ENCODE measurements around the gene LEP. TPM values are rescaled to one million over a fixed set of nuclear protein-coding genes. Genes with fewer than 3 reads are reported as not detected.

The LEP gene
- total RNA-seq, 1 donor from 2014 or later, result not detected

DNA sequence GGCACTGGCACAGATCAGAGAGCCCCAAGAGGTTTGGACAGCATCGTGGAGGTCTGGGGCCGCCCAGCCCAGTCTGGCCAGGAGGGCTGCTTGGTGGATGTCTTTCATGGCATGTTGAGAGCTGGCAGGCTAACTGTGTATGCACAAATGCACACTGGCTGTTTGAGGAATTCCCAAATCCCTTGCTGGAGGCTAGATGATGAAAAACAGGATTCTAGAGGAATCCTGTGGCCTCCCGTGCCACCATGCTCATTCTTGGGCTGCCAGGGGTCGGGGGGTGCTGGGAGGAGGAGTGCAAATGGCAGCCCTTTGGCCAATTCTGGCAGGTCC, 26.5 kb downstream of the LEP start:
- Mint-ChIP-seq H3K36me3 (ENCODE audit: insufficient read depth) (no peaks in the 10 kb centered on the region), H3K4me3 (ENCODE audit: low read depth) (no peak overlapping the region), H3K9me3 (ENCODE audit: low read depth) (no peaks in the 10 kb centered on the region), H3K27me3 (peaks cover 22% of the 10 kb centered on the region), H3K4me1 (ENCODE audit: low read depth) (peaks cover 7% of the 10 kb centered on the region), H3K27ac (no peak overlapping the region)
- DNase-seq (ENCODE audit: low spot score, unreplicated experiment), result no peak
- peak; percentile 14 for TF ChIP-seq CTCF (IDR thresholded peaks at IDR 0.05; ENCODE audit: unreplicated experiment)

GRCh38 chr7:128268233-128268632, 27.2 kb downstream of the LEP start:
- peaks cover 7% of the 10 kb centered on the region for H3K4me1 Mint-ChIP-seq (ENCODE audit: low read depth)

GRCh38 chr7:128270826-128271272, 29.8 kb downstream of the LEP start:
- peaks cover 29% of the 10 kb centered on the region for H3K27me3 Mint-ChIP-seq

More at GRCh38 chr7:128268233-128268632, 27.2 kb downstream of the LEP start:
- Mint-ChIP-seq H3K27ac (no peak overlapping the region), H3K36me3 (ENCODE audit: insufficient read depth) (no peaks in the 10 kb centered on the region), H3K27me3 (peaks cover 23% of the 10 kb centered on the region), H3K9me3 (ENCODE audit: low read depth) (no peaks in the 10 kb centered on the region), H3K4me3 (ENCODE audit: low read depth) (no peak overlapping the region)
- no peak for TF ChIP-seq CTCF (IDR thresholded peaks at IDR 0.05; ENCODE audit: unreplicated experiment)
- no peak for DNase-seq (ENCODE audit: low spot score, unreplicated experiment)

GRCh38 chr7:128271471-128271941, 30.4 kb downstream of the LEP start:
- Mint-ChIP-seq H3K27me3 (peaks cover 26% of the 10 kb centered on the region), H3K27ac (no peak overlapping the region), H3K9me3 (ENCODE audit: low read depth) (no peaks in the 10 kb centered on the region), H3K4me3 (ENCODE audit: low read depth) (no peak overlapping the region), H3K4me1 (ENCODE audit: low read depth) (peaks cover 13% of the 10 kb centered on the region), H3K36me3 (ENCODE audit: insufficient read depth) (no peaks in the 10 kb centered on the region)
- no peak for DNase-seq (ENCODE audit: low spot score, unreplicated experiment)
- TF ChIP-seq CTCF (IDR thresholded peaks at IDR 0.05; ENCODE audit: unreplicated experiment), result no peak

More at GRCh38 chr7:128270826-128271272, 29.8 kb downstream of the LEP start:
- no peak for DNase-seq (ENCODE audit: low spot score, unreplicated experiment)
- TF ChIP-seq CTCF (IDR thresholded peaks at IDR 0.05; ENCODE audit: unreplicated experiment), result no peak
- Mint-ChIP-seq H3K4me1 (ENCODE audit: low read depth) (peaks cover 13% of the 10 kb centered on the region), H3K9me3 (ENCODE audit: low read depth) (no peaks in the 10 kb centered on the region), H3K36me3 (ENCODE audit: insufficient read depth) (no peaks in the 10 kb centered on the region), H3K4me3 (ENCODE audit: low read depth) (no peak overlapping the region), H3K27ac (no peak overlapping the region)

DNA sequence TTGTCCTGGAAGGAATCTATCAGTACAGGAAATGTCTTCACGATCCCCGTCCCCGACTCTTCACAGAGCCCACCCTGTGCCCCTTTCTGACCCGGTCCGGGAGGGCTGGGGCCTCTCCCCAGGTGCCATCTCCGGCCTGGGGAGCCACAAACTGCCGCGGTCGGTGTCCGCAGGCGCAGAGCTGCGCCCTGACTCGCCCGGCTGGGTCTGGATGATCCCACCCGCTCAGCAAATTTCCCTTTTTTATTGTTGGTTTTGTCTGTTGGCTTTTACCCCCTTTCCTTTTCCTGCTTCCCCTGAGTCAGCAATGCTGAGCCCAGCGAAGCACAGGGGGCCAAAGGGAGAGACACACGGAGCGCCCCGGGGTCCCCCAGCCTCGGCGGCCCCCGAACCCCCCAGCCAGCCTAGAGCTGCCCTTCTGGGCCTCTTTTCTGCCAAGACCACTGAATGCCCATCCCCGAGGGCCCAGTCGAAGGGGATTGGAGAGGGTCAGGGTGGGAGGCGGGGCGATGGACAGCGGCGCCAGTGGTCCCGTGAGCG, 30.9 kb downstream of the LEP start:
- H3K27ac Mint-ChIP-seq, result no peak overlapping the region
- H3K4me3 Mint-ChIP-seq (ENCODE audit: low read depth), result no peak overlapping the region
- H3K36me3 Mint-ChIP-seq (ENCODE audit: insufficient read depth), result no peaks in the 10 kb centered on the region
- H3K27me3 Mint-ChIP-seq, result peaks cover 21% of the 10 kb centered on the region
- no peak for DNase-seq (ENCODE audit: low spot score, unreplicated experiment)
- H3K9me3 Mint-ChIP-seq (ENCODE audit: low read depth), result no peaks in the 10 kb centered on the region
- no peak for TF ChIP-seq CTCF (IDR thresholded peaks at IDR 0.05; ENCODE audit: unreplicated experiment)
- peaks cover 10% of the 10 kb centered on the region for H3K4me1 Mint-ChIP-seq (ENCODE audit: low read depth)
